ENCODE results near the gene HIBCH.
"Not testable (repeated sequence)": the region's sequence is repeated elsewhere in the genome, so short reads cannot be mapped to it uniquely, and the experiment has no call there.

The HIBCH gene

DNA sequence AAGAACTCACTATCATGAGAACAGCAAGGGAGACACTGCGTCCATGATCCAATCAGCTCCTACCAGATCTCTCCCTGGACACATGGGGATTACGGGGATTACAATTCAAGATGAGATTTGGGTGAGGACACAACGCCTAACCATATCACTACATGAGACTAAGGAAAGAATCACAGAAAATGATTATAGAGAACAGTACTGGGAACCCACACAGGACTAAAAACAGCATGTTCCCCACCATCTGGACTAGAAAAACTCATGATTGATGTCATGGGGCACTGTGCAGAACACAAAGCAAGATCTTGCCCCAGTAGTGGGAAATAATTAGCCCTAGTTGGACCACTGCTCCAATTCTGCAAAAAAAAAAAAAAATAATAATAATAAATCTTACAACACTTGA, 63.5 kb downstream of the HIBCH start:
- no peaks in the 10 kb centered on the region for H3K27me3 Mint-ChIP-seq (ENCODE audit: low read depth)
- H3K4me1 Mint-ChIP-seq: no peaks in the 10 kb centered on the region
- H3K27ac Mint-ChIP-seq: no peak overlapping the region
- H3K9me3 Mint-ChIP-seq: peaks cover 14% of the 10 kb centered on the region
- peaks cover 45% of the 10 kb centered on the region for H3K36me3 Mint-ChIP-seq (ENCODE audit: low read depth)
- H3K4me3 Mint-ChIP-seq: no peak overlapping the region
- TF ChIP-seq CTCF (IDR thresholded peaks at IDR 0.05; ENCODE audit: unreplicated experiment in 3 of 3): no peak

GRCh38 chr2:190255676-190256075, 64.0 kb downstream of the HIBCH start:
- Mint-ChIP-seq H3K4me3 (no peak overlapping the region), H3K36me3 (ENCODE audit: low read depth) (peaks cover 46% of the 10 kb centered on the region), H3K4me1 (no peaks in the 10 kb centered on the region), H3K9me3 (peaks cover 14% of the 10 kb centered on the region), H3K27ac (no peak overlapping the region), H3K27me3 (ENCODE audit: low read depth) (no peaks in the 10 kb centered on the region)
- no peak for TF ChIP-seq CTCF (IDR thresholded peaks at IDR 0.05; ENCODE audit: unreplicated experiment in 3 of 3)

GRCh38 chr2:190254063-190254850, 65.4 kb downstream of the HIBCH start:
- TF ChIP-seq CTCF (IDR thresholded peaks at IDR 0.05; ENCODE audit: unreplicated experiment in 3 of 3): no peak
- Mint-ChIP-seq H3K4me3 (no peak overlapping the region), H3K4me1 (no peaks in the 10 kb centered on the region), H3K36me3 (ENCODE audit: low read depth) (peaks cover 45% of the 10 kb centered on the region), H3K27me3 (ENCODE audit: low read depth) (no peaks in the 10 kb centered on the region), H3K27ac (no peak overlapping the region), H3K9me3 (peaks cover 14% of the 10 kb centered on the region)

DNA sequence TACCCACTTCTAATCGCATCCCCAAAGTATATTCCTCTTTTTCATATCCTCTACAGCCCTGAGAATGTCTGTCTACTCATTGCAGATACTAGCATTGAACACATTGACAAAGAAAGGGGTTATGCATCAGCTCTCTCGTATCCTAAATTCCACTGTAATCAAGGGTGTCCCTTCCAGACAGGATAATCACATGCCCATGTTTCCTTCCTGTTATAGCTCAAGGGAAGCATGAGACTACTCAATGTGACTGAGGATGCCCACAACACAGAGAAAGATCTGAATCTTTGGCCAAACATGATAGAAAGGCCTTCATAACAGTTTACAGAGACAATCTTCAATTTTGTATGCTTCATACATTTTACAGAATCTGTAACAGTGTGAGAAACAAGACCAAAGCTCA, 69.2 kb downstream of the HIBCH start:
- Mint-ChIP-seq H3K36me3 (ENCODE audit: low read depth) (peaks cover 36% of the 10 kb centered on the region), H3K27me3 (ENCODE audit: low read depth) (no peaks in the 10 kb centered on the region), H3K27ac (peak overlapping the region in 2 of 3 experiments; percentile 3 to 18), H3K9me3 (no peaks in the 10 kb centered on the region), H3K4me3 (no peak overlapping the region), H3K4me1 (no peaks in the 10 kb centered on the region)
- no peak for TF ChIP-seq CTCF (IDR thresholded peaks at IDR 0.05; ENCODE audit: unreplicated experiment in 3 of 3)

DNA sequence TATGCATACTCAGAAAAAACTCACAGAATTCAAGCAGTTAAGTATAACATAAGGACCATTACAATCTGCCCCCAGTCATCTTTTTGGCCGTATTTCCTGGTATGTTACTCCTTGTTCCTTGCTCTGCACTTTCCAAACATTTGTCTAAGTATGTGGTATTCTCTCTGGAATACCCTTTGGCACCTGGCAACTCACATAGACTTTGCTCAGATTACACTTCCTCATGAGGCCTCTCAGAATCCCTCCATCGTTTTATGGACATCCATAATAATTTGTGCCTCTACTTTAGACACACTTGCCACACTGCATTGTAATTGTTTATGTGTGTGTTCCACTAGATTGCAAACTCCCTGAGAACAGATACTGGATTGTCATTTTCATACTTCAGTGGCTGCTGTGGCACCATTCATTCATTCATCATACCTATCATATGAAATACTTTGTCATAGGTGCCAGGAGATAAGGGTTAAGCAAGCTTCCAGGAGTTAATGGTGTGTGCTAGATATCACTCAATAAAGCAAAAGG, 84.0 kb downstream of the HIBCH start:
- Mint-ChIP-seq H3K27me3 (ENCODE audit: low read depth) (no peaks in the 10 kb centered on the region), H3K4me1 (no peaks in the 10 kb centered on the region), H3K9me3 (peaks cover 7% of the 10 kb centered on the region), H3K27ac (no peak overlapping the region), H3K36me3 (ENCODE audit: low read depth) (peaks cover 65% of the 10 kb centered on the region), H3K4me3 (no peak overlapping the region)
- no peak for TF ChIP-seq CTCF (IDR thresholded peaks at IDR 0.05; ENCODE audit: unreplicated experiment in 3 of 3)

- H3K4me3 Mint-ChIP-seq: no peak overlapping the region
- H3K27ac Mint-ChIP-seq: no peak overlapping the region
- H3K9me3 Mint-ChIP-seq: peaks cover 2% of the 10 kb centered on the region
- no peaks in the 10 kb centered on the region for H3K4me1 Mint-ChIP-seq
- H3K36me3 Mint-ChIP-seq (ENCODE audit: low read depth): peaks cover 60% of the 10 kb centered on the region
- TF ChIP-seq CTCF (IDR thresholded peaks at IDR 0.05; ENCODE audit: unreplicated experiment in 3 of 3): no peak
- no peaks in the 10 kb centered on the region for H3K27me3 Mint-ChIP-seq (ENCODE audit: low read depth)
These were observed 84.5 kb downstream of the HIBCH start for GRCh38 chr2:190235101-190235500.

DNA sequence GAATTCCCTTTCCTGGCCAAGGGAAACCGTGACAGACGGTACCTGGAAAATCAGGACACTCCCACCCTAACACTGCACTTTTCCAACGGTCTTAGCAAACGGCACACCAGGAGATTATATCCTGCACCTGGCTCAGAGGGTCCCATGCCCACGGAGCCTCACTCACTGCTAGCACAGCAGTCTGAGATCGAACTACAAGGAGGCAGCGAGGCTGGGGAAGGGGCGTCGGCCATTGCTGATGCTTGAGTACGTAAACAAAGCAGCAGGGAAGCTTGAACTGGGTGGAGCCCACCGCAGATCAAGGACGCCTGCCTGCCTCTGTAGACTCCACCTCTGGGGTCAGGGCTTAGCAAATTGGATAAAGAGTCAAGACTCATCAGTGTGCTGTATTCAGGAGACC, 95.6 kb downstream of the HIBCH start:
- not testable (repeated sequence) for H3K27ac Mint-ChIP-seq; H3K27me3 Mint-ChIP-seq (ENCODE audit: low read depth); H3K4me3 Mint-ChIP-seq; H3K4me1 Mint-ChIP-seq
- Mint-ChIP-seq H3K9me3 (peaks cover 48% of the 10 kb centered on the region), H3K36me3 (ENCODE audit: low read depth) (peaks cover 88% of the 10 kb centered on the region)

DNA sequence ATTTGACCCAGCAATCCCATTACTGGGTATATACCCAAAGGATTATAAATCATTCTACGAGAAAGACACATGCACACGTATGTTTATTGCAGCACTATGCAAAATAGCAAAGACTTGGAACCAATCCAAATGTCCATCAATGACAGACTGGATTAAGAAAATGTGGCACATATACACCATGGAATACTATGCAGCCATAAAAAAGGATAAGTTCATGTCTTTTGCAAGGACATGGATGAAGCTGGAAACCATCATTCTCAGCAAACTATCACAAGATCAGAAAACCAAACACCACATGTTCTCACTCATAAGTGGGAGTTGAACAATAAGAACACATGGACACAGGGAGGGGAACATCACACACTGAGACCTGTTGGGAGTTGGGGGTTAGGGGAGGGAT, 96.9 kb downstream of the HIBCH start:
- not testable (repeated sequence) for H3K27me3 Mint-ChIP-seq (ENCODE audit: low read depth); H3K4me1 Mint-ChIP-seq; H3K4me3 Mint-ChIP-seq; H3K27ac Mint-ChIP-seq
- peaks cover 38% of the 10 kb centered on the region for H3K9me3 Mint-ChIP-seq
- peaks cover 82% of the 10 kb centered on the region for H3K36me3 Mint-ChIP-seq (ENCODE audit: low read depth)
